ENCODE results near the gene LSM14B.

DNA sequence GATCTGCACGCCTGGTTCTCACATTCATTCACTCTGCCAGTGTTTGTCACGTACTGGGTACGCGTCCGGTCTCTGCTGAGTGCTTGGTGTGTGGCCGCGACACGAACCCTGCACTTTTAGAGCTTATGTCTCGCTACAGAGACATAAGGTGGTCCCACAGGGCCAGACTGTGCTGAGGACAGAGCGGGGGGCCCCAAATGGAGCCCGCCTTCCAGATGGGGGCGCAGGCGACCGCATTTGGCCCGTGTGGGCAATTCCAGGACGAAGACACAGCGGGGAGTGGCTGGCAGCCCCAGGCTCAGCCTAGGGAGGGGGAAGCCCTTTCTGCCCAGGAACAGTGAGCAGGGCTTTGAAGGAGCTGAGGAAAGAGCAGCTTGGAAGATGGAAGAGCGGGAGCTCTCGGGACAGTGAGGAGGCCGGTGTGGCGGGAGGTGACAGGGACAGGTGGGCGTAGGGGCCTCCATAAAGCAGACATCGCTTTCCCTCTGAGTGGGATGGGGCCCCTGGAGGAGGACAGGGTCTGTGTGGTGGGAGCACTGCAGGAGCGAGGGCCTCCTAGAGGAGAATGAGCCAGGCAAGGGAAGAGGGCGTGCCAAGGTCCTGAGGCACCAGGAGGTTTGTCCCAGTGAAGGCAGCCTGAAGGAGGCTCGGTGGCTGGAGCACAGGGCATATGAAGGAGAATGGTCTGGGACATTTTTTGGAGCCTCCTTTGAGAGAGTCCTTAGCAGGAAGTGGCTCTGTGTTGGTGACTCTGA lies 52.8 kb downstream of the LSM14B start:
- TF ChIP-seq CTCF (IDR thresholded peaks at IDR 0.05) (no peak), POLR2A (IDR thresholded peaks at IDR 0.05) (no peak)

All from uterus (tissue), 2 donors.